DND-41 (cell line): ENCODE data around the gene ZIC2.
A peak's percentile ranks its signal among the peaks of the same experiment; 100 is the strongest.

Experiments used
- ATAC-seq: fragments of 200-7000 bp; cut with Tn5 transposase; 3 replicates; pipeline ENCODE4 v1.9.1; 2021; ENCODE audit warnings: low read depth; ENCODE audit not compliant: insufficient read depth
- DNase-seq: peaks from one replicate; pipeline ENCODE4 v3.0.0-alpha.2; 2020
- H2AFZ ChIP-seq: 2 replicates; pipeline ENCODE4 v1.6.0; 2012; ENCODE audit warnings: low read depth, low read length
- H3K27ac ChIP-seq: 2 replicates; pipeline ENCODE4 v1.5.1; 2012; ENCODE audit warnings: low read length, inconsistent platforms
- H3K27me3 ChIP-seq: fragments of 200-600 bp; sonication (generic); 2 replicates; pipeline ENCODE4 v1.6.0; 2012; ENCODE audit warnings: low read length, mild to moderate bottlenecking, inconsistent platforms; ENCODE audit not compliant: insufficient read depth, poor library complexity
- H3K36me3 ChIP-seq: 2 replicates; pipeline ENCODE4 v1.5.1; 2012; ENCODE audit warnings: low read length, inconsistent platforms; ENCODE audit not compliant: insufficient read depth
- H3K4me1 ChIP-seq: 2 replicates; pipeline ENCODE4 v1.5.1; 2012; ENCODE audit warnings: mild to moderate bottlenecking, low read length; ENCODE audit not compliant: insufficient read depth
- H3K4me2 ChIP-seq: 2 replicates; pipeline ENCODE4 v1.6.0; 2012; ENCODE audit warnings: mild to moderate bottlenecking, moderate library complexity, low read length, inconsistent platforms; ENCODE audit not compliant: insufficient read depth
- H3K4me3 ChIP-seq, 2 experiments: fragments of 200-600 bp in 1 of 2; shearing (Covaris generic) in 1 of 2; 2 replicates each; pipeline ENCODE4 v1.5.1; 2012 to 2016; ENCODE audit warnings: inconsistent platforms in 2 of 2, low read length in 2 of 2, mild to moderate bottlenecking in 2 of 2, low read depth in 1 of 2, moderate library complexity in 1 of 2
- H3K79me2 ChIP-seq: 2 replicates; pipeline ENCODE4 v1.6.0; 2012; ENCODE audit warnings: low read length, inconsistent platforms; ENCODE audit not compliant: insufficient read depth
- H3K9ac ChIP-seq: 2 replicates; pipeline ENCODE4 v1.6.0; 2012; ENCODE audit warnings: low read depth, mild to moderate bottlenecking, inconsistent platforms, low read length, moderate library complexity
- H3K9me3 ChIP-seq: 2 replicates; pipeline ENCODE4 v1.5.1; 2012; ENCODE audit warnings: low read length, moderate library complexity, mild to moderate bottlenecking, inconsistent platforms; ENCODE audit not compliant: insufficient read depth, severe bottlenecking
- H4K20me1 ChIP-seq: 2 replicates; pipeline ENCODE4 v1.6.0; 2012; ENCODE audit warnings: low read length; ENCODE audit not compliant: insufficient read depth
- CTCF ChIP-seq: IDR thresholded peaks from 2 replicates; pipeline ENCODE4 v1.5.1; 2012; ENCODE audit warnings: borderline replicate concordance, low read length, moderate library complexity, mild to moderate bottlenecking; ENCODE audit not compliant: poor library complexity, severe bottlenecking; ENCODE audit errors: extremely low read depth
- EZH2 ChIP-seq: IDR thresholded peaks from 3 replicates; pipeline ENCODE4 v1.6.1; 2012; ENCODE audit warnings: borderline replicate concordance, low read depth, mild to moderate bottlenecking, moderate library complexity, low read length, inconsistent platforms; ENCODE audit not compliant: severe bottlenecking

ZIC2 gene

GRCh38 chr13:99982731-99983498 is 1.3 kb downstream of the ZIC2 start:
- Histone ChIP-seq H3K79me2 (peaks cover 25% of the 10 kb centered on the region), H3K27me3 (peaks cover 12% of the 10 kb centered on the region), H3K4me2 (peak overlapping the region; percentile 75), H4K20me1 (no peaks in the 10 kb centered on the region; the same call in 1 of the 2 replicates), H3K9me3 (no peaks in the 10 kb centered on the region), H3K9ac (peak overlapping the region; percentile 97), H3K36me3 (peaks cover 3% of the 10 kb centered on the region; the same call in 1 of the 2 replicates), H3K27ac (peak overlapping the region; percentile 12; the same call in 1 of the 2 replicates), H2AFZ (no peak overlapping the region), H3K4me1 (peaks cover 45% of the 10 kb centered on the region), H3K4me3 (peak overlapping the region; percentile 17 to 61; a peak in 3 of 4 replicates)
- DNase-seq (no peak), ATAC-seq (no peak)
- TF ChIP-seq CTCF (no peak), EZH2 (no peak)

DNA sequence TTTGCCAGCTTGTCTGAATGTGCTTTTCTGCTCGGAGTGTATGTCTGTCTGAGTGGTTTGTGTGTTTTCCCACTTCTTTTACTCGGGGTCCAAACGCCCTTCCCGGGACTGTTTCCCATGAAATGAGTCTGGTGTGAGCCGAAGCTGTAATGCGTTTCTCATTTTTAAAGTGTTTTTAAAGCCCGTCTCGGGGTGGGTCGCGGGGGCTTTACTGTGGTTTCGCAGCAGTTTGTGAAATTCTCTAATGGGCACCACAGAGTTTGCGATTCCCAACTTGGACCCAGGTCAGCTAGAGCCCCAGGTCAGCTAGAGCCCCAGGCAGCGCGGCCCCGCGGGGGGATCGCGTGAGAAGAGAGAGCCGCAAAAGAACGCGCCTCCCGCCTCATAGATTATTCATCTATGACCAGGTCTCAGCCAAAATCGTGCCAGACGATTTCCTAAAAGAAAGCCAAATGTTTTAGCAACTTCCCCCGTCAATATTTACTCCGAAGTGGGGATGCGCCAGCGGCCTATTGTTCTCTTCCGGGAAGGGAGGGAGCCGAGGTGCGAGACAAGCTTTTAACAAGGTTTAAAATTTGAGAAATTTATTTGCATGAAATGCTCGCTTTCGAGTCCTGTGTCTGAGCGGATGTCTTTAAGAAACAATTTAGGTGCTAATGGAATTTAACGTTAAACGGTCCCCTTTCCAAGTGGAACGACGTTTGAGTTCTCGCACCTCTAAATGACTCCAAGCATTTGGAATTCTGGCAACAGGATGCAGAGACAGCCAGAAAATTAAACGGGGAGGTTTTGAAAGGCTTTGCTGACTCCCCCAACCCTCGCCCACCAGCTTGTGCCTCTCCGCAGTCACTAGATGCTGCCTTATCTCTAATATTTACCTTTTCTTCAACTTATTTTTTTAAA is 2.2 kb downstream of the ZIC2 start:
- no peak for ATAC-seq
- Histone ChIP-seq H3K9ac (peak overlapping the region; percentile 97; the same call in 1 of the 2 replicates), H3K4me2 (peak overlapping the region; percentile 75), H3K36me3 (peaks cover 3% of the 10 kb centered on the region; the same call in 1 of the 2 replicates), H2AFZ (no peak overlapping the region), H3K79me2 (peaks cover 25% of the 10 kb centered on the region), H3K27ac (no peak overlapping the region; the same call in 1 of the 2 replicates), H3K4me3 (peak overlapping the region in 1 of 2 experiments; percentile 61; a peak in 2 of 4 replicates), H3K27me3 (peaks cover 4% of the 10 kb centered on the region), H3K4me1 (peaks cover 37% of the 10 kb centered on the region), H4K20me1 (no peaks in the 10 kb centered on the region; the same call in 1 of the 2 replicates), H3K9me3 (no peaks in the 10 kb centered on the region)
- no peak for DNase-seq
- TF ChIP-seq EZH2: no peak
- TF ChIP-seq CTCF: no peak

DNA sequence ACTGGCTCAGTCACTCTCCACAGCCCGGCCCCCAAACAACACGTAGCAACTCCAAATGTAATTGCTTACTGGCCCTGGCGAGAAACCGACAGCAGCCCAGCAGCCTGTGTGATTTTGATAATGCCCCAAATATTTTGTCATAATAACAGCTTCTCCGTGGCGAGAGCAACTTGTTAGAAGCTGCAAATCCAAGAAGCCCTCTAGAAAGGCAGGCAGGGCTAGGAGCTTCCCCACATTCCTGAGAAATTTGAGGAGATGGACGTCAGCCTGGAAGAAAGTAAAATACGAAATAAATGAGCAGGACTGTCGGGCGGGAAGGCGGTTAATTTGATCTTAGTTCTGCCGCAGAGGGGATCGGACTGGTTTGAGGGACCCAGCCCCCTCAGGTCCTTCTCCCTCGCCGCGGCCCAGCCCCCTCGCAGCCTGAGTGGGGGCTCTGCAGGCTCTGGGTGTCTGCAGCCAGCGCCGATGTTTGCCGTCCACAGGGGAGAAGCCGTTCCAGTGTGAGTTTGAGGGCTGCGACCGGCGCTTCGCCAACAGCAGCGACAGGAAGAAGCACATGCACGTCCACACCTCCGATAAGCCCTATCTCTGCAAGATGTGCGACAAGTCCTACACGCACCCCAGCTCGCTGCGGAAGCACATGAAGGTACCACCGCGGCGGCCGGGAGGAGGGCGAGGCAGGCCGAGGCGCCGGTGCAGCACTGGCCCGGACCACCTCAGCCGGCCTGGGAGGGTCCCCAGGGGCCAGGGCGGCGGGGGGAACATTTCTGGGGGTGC is 3.1 kb downstream of the ZIC2 start:
- H3K27ac ChIP-seq: no peak overlapping the region
- H3K36me3 ChIP-seq: peaks cover 3% of the 10 kb centered on the region; the same call in 1 of the 2 replicates
- H3K9ac ChIP-seq: no peak overlapping the region
- peaks cover 25% of the 10 kb centered on the region for H3K79me2 ChIP-seq
- peaks cover 28% of the 10 kb centered on the region for H3K4me1 ChIP-seq
- no peaks in the 10 kb centered on the region for H3K9me3 ChIP-seq
- no peak overlapping the region for H2AFZ ChIP-seq
- no peak for ATAC-seq
- DNase-seq: no peak
- TF ChIP-seq EZH2: no peak
- no peak for TF ChIP-seq CTCF
- H3K4me3 ChIP-seq: no peak overlapping the region
- no peaks in the 10 kb centered on the region for H3K27me3 ChIP-seq
- peak overlapping the region; percentile 75 for H3K4me2 ChIP-seq
- H4K20me1 ChIP-seq: no peaks in the 10 kb centered on the region; the same call in 1 of the 2 replicates
